ENCODE results near the gene GRIK3. TPM values are rescaled to one million over a fixed set of nuclear protein-coding genes. Genes with fewer than 3 reads are reported as not detected.

Gene GRIK3
- total and polyA plus RNA-seq, 3 experiments from 2014 or later = not detected

- Histone ChIP-seq H3K4me3 (ENCODE audit: low read length) (no peak overlapping the region), H3K36me3 (ENCODE audit: insufficient read depth, low read length) (no peaks in the 10 kb centered on the region), H3K4me1 (ENCODE audit: insufficient read depth, low read length) (no peaks in the 10 kb centered on the region), H3K27ac (ENCODE audit: low read depth, low read length) (no peak overlapping the region), H3K27me3 (ENCODE audit: insufficient read depth, low read length, poor library complexity, severe bottlenecking) (no peaks in the 10 kb centered on the region), H3K9me3 (ENCODE audit: low read length) (no peaks in the 10 kb centered on the region)
- ChIA-PET CTCF (no interaction called here), POLR2A (no interaction called here)
- Mint-ChIP-seq H3K36me3 (no peaks in the 10 kb centered on the region), H3K27ac (no peak overlapping the region), H3K4me3 (no peak overlapping the region), H3K9me3 (peaks cover 0 to 2% (median 0%) of the 10 kb centered on the region in 5 donors), H3K4me1 (no peaks in the 10 kb centered on the region), H3K27me3 (peaks cover 8 to 15% of the 10 kb centered on the region in 2 donors)
- no peak for DNase-seq
These were observed 205.2 kb downstream of the GRIK3 start for GRCh38 chr1:36829066-36829465.

DNA sequence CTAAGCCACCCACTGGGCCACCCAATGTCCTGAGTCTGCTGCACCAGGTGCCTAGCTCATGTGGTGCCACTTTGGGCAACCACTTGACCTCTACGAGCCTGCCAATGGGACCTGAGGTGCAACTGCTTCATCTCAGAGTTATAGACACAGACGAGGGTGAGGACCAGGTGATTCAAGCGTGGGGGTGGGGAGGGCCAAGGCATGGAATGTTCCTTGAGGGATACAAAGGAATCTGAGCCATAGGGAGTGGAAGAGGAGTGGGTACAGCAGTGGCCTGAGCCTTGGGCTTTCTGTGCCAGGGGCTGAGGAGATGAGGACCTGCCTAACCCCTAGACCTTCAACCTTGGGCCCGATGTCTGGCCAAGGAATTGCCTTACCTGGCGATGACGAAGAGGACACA, 209.1 kb downstream of the GRIK3 start:
- Mint-ChIP-seq H3K9me3 (peaks cover 0 to 2% (median 0%) of the 10 kb centered on the region in 5 donors), H3K27me3 (peaks cover 15 to 23% of the 10 kb centered on the region in 2 donors), H3K36me3 (no peaks in the 10 kb centered on the region), H3K4me3 (no peak overlapping the region), H3K4me1 (no peaks in the 10 kb centered on the region), H3K27ac (no peak overlapping the region)
- Histone ChIP-seq H3K4me1 (ENCODE audit: insufficient read depth, low read length) (no peaks in the 10 kb centered on the region), H3K27ac (ENCODE audit: low read depth, low read length) (no peak overlapping the region), H3K4me3 (ENCODE audit: low read length) (no peak overlapping the region), H3K9me3 (ENCODE audit: low read length) (no peaks in the 10 kb centered on the region), H3K36me3 (ENCODE audit: insufficient read depth, low read length) (no peaks in the 10 kb centered on the region), H3K27me3 (ENCODE audit: insufficient read depth, low read length, poor library complexity, severe bottlenecking) (no peaks in the 10 kb centered on the region)
- ChIA-PET POLR2A (no interaction called here), CTCF (no interaction called here)
- DNase-seq = no peak

- Histone ChIP-seq H3K9me3 (ENCODE audit: low read length) (no peaks in the 10 kb centered on the region), H3K27ac (ENCODE audit: low read depth, low read length) (no peak overlapping the region), H3K4me1 (ENCODE audit: insufficient read depth, low read length) (no peaks in the 10 kb centered on the region), H3K4me3 (ENCODE audit: low read length) (no peak overlapping the region), H3K27me3 (ENCODE audit: insufficient read depth, low read length, poor library complexity, severe bottlenecking) (no peaks in the 10 kb centered on the region), H3K36me3 (ENCODE audit: insufficient read depth, low read length) (no peaks in the 10 kb centered on the region)
- Mint-ChIP-seq H3K36me3 (no peaks in the 10 kb centered on the region), H3K4me1 (no peaks in the 10 kb centered on the region), H3K4me3 (no peak overlapping the region), H3K9me3 (no peaks in the 10 kb centered on the region), H3K27ac (no peak overlapping the region), H3K27me3 (peaks cover 15 to 23% of the 10 kb centered on the region in 2 donors)
- POLR2A ChIA-PET = no interaction called here
- CTCF ChIA-PET = no interaction called here
- DNase-seq = no peak
These were observed 209.9 kb downstream of the GRIK3 start for GRCh38 chr1:36824390-36824861.

GRCh38 chr1:36822648-36823047, 211.7 kb downstream of the GRIK3 start:
- no peaks in the 10 kb centered on the region for H3K9me3 Mint-ChIP-seq
- Histone ChIP-seq H3K4me3 (ENCODE audit: low read length) (no peak overlapping the region), H3K27ac (ENCODE audit: low read depth, low read length) (no peak overlapping the region), H3K4me1 (ENCODE audit: insufficient read depth, low read length) (no peaks in the 10 kb centered on the region), H3K36me3 (ENCODE audit: insufficient read depth, low read length) (no peaks in the 10 kb centered on the region), H3K9me3 (ENCODE audit: low read length) (no peaks in the 10 kb centered on the region), H3K27me3 (ENCODE audit: insufficient read depth, low read length, poor library complexity, severe bottlenecking) (no peaks in the 10 kb centered on the region)
- no peak overlapping the region for H3K4me3 Mint-ChIP-seq
- H3K4me1 Mint-ChIP-seq = no peaks in the 10 kb centered on the region
- H3K27ac Mint-ChIP-seq = no peak overlapping the region
- ChIA-PET CTCF (interaction anchor here (0.7 kb wide), 1 partner anchor 38 kb away, joined by 3 read pairs; no protein-coding TSS in a partner anchor), POLR2A (no interaction called here)
- DNase-seq = no peak
- peaks cover 15 to 28% of the 10 kb centered on the region in 2 donors for H3K27me3 Mint-ChIP-seq
- no peaks in the 10 kb centered on the region for H3K36me3 Mint-ChIP-seq

DNA sequence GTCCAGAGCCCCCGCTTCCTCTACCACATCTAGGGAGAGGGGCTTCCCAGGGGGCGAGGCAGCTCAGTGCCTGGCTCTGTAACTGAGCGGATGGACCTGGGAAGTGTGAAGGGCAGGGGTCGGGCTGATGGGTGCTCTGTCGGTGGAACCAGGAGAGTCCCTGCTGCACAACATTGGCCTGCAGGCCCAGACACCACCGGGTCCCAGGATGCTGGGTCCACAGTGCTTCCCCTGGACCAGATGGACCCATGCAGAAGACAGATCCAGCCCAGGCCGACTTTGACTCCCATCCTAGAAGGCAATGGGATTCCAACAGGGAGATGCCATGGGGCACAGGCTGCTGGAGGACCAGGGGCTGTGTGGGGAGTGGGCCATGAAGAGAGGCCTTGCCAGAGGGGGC, 212.9 kb downstream of the GRIK3 start:
- Mint-ChIP-seq H3K9me3 (no peaks in the 10 kb centered on the region), H3K27me3 (peaks cover 15 to 28% of the 10 kb centered on the region in 2 donors)

DNA sequence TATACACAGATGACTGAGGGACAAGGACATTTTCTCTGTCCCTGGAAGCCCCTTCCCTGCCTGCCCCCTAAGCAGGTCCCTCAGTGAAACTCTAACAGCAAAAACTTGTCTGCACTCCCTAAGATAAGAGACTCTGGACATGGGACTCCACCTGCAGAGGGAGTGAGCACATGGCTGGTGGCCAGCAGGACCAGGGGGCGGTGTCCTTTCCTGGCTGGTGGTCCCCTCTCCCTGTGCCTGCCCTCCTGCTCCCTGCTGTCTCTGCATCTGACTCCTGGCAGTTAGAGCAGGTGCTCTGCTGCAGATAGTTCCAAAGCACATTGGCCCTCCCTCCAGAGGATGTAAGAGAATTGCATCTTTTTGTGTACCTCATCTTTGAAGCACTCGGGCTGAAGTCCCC, 215.5 kb downstream of the GRIK3 start:
- no peaks in the 10 kb centered on the region for H3K9me3 ChIP-seq (ENCODE audit: low read length)
- Mint-ChIP-seq H3K27me3 (peaks cover 17 to 25% of the 10 kb centered on the region in 2 donors), H3K9me3 (no peaks in the 10 kb centered on the region), H3K27ac (no peak overlapping the region), H3K36me3 (no peaks in the 10 kb centered on the region), H3K4me3 (no peak overlapping the region), H3K4me1 (no peaks in the 10 kb centered on the region)
- no peak overlapping the region for H3K4me3 ChIP-seq (ENCODE audit: low read length)
- H3K27me3 ChIP-seq (ENCODE audit: insufficient read depth, low read length, poor library complexity, severe bottlenecking) = no peaks in the 10 kb centered on the region
- ChIA-PET POLR2A (no interaction called here), CTCF (interaction anchor here (0.9 kb wide), 1 partner anchor 13 kb away, joined by 3 read pairs; no protein-coding TSS in a partner anchor)
- H3K36me3 ChIP-seq (ENCODE audit: insufficient read depth, low read length) = no peaks in the 10 kb centered on the region
- no peak for DNase-seq
- no peak overlapping the region for H3K27ac ChIP-seq (ENCODE audit: low read depth, low read length)
- no peaks in the 10 kb centered on the region for H3K4me1 ChIP-seq (ENCODE audit: insufficient read depth, low read length)

More for the DNA sequence above, 212.9 kb downstream of the GRIK3 start:
- ChIA-PET POLR2A (no interaction called here), CTCF (no interaction called here)
- Mint-ChIP-seq H3K4me3 (no peak overlapping the region), H3K27ac (no peak overlapping the region), H3K4me1 (no peaks in the 10 kb centered on the region), H3K36me3 (no peaks in the 10 kb centered on the region)
- Histone ChIP-seq H3K9me3 (ENCODE audit: low read length) (no peaks in the 10 kb centered on the region), H3K27ac (ENCODE audit: low read depth, low read length) (no peak overlapping the region), H3K36me3 (ENCODE audit: insufficient read depth, low read length) (no peaks in the 10 kb centered on the region), H3K4me1 (ENCODE audit: insufficient read depth, low read length) (no peaks in the 10 kb centered on the region), H3K4me3 (ENCODE audit: low read length) (no peak overlapping the region), H3K27me3 (ENCODE audit: insufficient read depth, low read length, poor library complexity, severe bottlenecking) (no peaks in the 10 kb centered on the region)
- no peak for DNase-seq

GRCh38 chr1:36816348-36816747, 218.0 kb downstream of the GRIK3 start:
- Histone ChIP-seq H3K4me3 (ENCODE audit: low read length) (no peak overlapping the region), H3K27ac (ENCODE audit: low read depth, low read length) (no peak overlapping the region), H3K9me3 (ENCODE audit: low read length) (no peaks in the 10 kb centered on the region), H3K27me3 (ENCODE audit: insufficient read depth, low read length, poor library complexity, severe bottlenecking) (no peaks in the 10 kb centered on the region), H3K36me3 (ENCODE audit: insufficient read depth, low read length) (no peaks in the 10 kb centered on the region), H3K4me1 (ENCODE audit: insufficient read depth, low read length) (no peaks in the 10 kb centered on the region)
- CTCF ChIA-PET = no interaction called here
- Mint-ChIP-seq H3K36me3 (no peaks in the 10 kb centered on the region), H3K9me3 (no peaks in the 10 kb centered on the region), H3K4me1 (no peaks in the 10 kb centered on the region), H3K4me3 (no peak overlapping the region), H3K27ac (no peak overlapping the region), H3K27me3 (peaks cover 10 to 11% of the 10 kb centered on the region in 2 donors)
- POLR2A ChIA-PET = no interaction called here
- no peak for DNase-seq

DNA sequence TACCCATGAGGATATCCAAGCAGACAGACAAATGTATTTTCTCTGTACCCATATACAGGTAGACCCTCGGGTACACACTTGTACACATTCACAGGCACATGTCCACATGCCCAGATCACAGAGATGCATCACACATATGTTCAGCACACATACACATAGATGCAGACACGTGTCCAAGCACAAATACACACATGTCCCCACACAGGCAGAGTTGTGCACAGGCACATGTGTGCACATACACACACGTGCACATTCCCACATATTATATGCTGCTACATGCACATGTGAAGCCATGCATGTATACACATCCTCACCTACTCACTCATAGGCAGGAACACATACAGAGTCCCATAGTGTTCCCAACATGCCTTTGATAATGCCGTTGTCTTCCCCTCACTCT, 219.5 kb downstream of the GRIK3 start:
- POLR2A ChIA-PET = no interaction called here

GRCh38 chr1:36814083-36814482, 220.2 kb downstream of the GRIK3 start:
- H3K27ac ChIP-seq (ENCODE audit: low read depth, low read length) = no peak overlapping the region
- peaks cover 3 to 6% of the 10 kb centered on the region in 2 donors for H3K27me3 Mint-ChIP-seq
- no peak for DNase-seq
- no peaks in the 10 kb centered on the region for H3K27me3 ChIP-seq (ENCODE audit: insufficient read depth, low read length, poor library complexity, severe bottlenecking)
- H3K36me3 ChIP-seq (ENCODE audit: insufficient read depth, low read length) = no peaks in the 10 kb centered on the region
- no peak overlapping the region for H3K27ac Mint-ChIP-seq
- POLR2A ChIA-PET = no interaction called here
- H3K4me1 ChIP-seq (ENCODE audit: insufficient read depth, low read length) = no peaks in the 10 kb centered on the region
- no peak overlapping the region for H3K4me3 Mint-ChIP-seq
- no peak overlapping the region for H3K4me3 ChIP-seq (ENCODE audit: low read length)
- H3K9me3 Mint-ChIP-seq = no peaks in the 10 kb centered on the region
- H3K36me3 Mint-ChIP-seq = no peaks in the 10 kb centered on the region
- H3K9me3 ChIP-seq (ENCODE audit: low read length) = no peaks in the 10 kb centered on the region
- no peaks in the 10 kb centered on the region for H3K4me1 Mint-ChIP-seq
- CTCF ChIA-PET = no interaction called here

More for the DNA sequence above, 219.5 kb downstream of the GRIK3 start:
- Mint-ChIP-seq H3K36me3 (no peaks in the 10 kb centered on the region), H3K4me3 (no peak overlapping the region), H3K4me1 (no peaks in the 10 kb centered on the region), H3K27ac (no peak overlapping the region), H3K27me3 (peaks cover 4 to 6% of the 10 kb centered on the region in 2 donors), H3K9me3 (no peaks in the 10 kb centered on the region)
- no peaks in the 10 kb centered on the region for H3K4me1 ChIP-seq (ENCODE audit: insufficient read depth, low read length)
- no peaks in the 10 kb centered on the region for H3K9me3 ChIP-seq (ENCODE audit: low read length)
- no peak for DNase-seq
- CTCF ChIA-PET = no interaction called here
- H3K4me3 ChIP-seq (ENCODE audit: low read length) = no peak overlapping the region
- H3K36me3 ChIP-seq (ENCODE audit: insufficient read depth, low read length) = no peaks in the 10 kb centered on the region
- no peak overlapping the region for H3K27ac ChIP-seq (ENCODE audit: low read depth, low read length)
- H3K27me3 ChIP-seq (ENCODE audit: insufficient read depth, low read length, poor library complexity, severe bottlenecking) = no peaks in the 10 kb centered on the region
